ENCODE measurements around the gene TUFT1.

Gene TUFT1

GRCh38 chr1:151502859-151503780 lies 37.0 kb upstream of the TUFT1 start:
- H3K9ac ChIP-seq (ENCODE audit: low read length in 2 of 2) = no peak overlapping the region
- no peak overlapping the region for H3K4me3 ChIP-seq (ENCODE audit: low read length in 2 of 2)
- no peak overlapping the region for H3K27ac ChIP-seq (ENCODE audit: low read length)
- no peaks in the 10 kb centered on the region for H3K27me3 ChIP-seq (ENCODE audit: control insufficient read depth in 1 of 2, insufficient read depth in 2 of 2, low read length in 2 of 2)
- no peaks in the 10 kb centered on the region for H3K4me1 ChIP-seq (ENCODE audit: control insufficient read depth, insufficient read depth, low read length)
- H3K9me3 ChIP-seq (ENCODE audit: control insufficient read depth in 2 of 2, low read length in 2 of 2) = no peaks in the 10 kb centered on the region
- no peaks in the 10 kb centered on the region for H3K36me3 ChIP-seq (ENCODE audit: control insufficient read depth in 2 of 2, insufficient read depth in 2 of 2, low read length in 2 of 2)

- H3K4me3 ChIP-seq (ENCODE audit: low read length in 2 of 2) = no peak overlapping the region
- H3K27ac ChIP-seq (ENCODE audit: low read length) = no peak overlapping the region
- no peak overlapping the region for H3K9ac ChIP-seq (ENCODE audit: low read length in 2 of 2)
- H3K9me3 ChIP-seq (ENCODE audit: control insufficient read depth in 2 of 2, low read length in 2 of 2) = no peaks in the 10 kb centered on the region
- no peaks in the 10 kb centered on the region for H3K4me1 ChIP-seq (ENCODE audit: control insufficient read depth, insufficient read depth, low read length)
- H3K27me3 ChIP-seq (ENCODE audit: control insufficient read depth in 1 of 2, insufficient read depth in 2 of 2, low read length in 2 of 2) = no peaks in the 10 kb centered on the region
- H3K36me3 ChIP-seq (ENCODE audit: control insufficient read depth in 2 of 2, insufficient read depth in 2 of 2, low read length in 2 of 2) = no peaks in the 10 kb centered on the region
Measured at GRCh38 chr1:151504252-151504651, 35.9 kb upstream of the TUFT1 start.

- H3K27ac ChIP-seq (ENCODE audit: low read length) = no peak overlapping the region
- H3K27me3 ChIP-seq (ENCODE audit: control insufficient read depth in 1 of 2, insufficient read depth in 2 of 2, low read length in 2 of 2) = no peaks in the 10 kb centered on the region
- no peaks in the 10 kb centered on the region for H3K4me1 ChIP-seq (ENCODE audit: control insufficient read depth, insufficient read depth, low read length)
- H3K9ac ChIP-seq (ENCODE audit: low read length in 2 of 2) = no peak overlapping the region
- H3K4me3 ChIP-seq (ENCODE audit: low read length in 2 of 2) = no peak overlapping the region
- no peaks in the 10 kb centered on the region for H3K36me3 ChIP-seq (ENCODE audit: control insufficient read depth in 2 of 2, insufficient read depth in 2 of 2, low read length in 2 of 2)
- no peaks in the 10 kb centered on the region for H3K9me3 ChIP-seq (ENCODE audit: control insufficient read depth in 2 of 2, low read length in 2 of 2)
Measured at GRCh38 chr1:151504759-151505158, 35.4 kb upstream of the TUFT1 start.

GRCh38 chr1:151508833-151509232 lies 31.3 kb upstream of the TUFT1 start:
- Histone ChIP-seq H3K36me3 (ENCODE audit: control insufficient read depth in 2 of 2, insufficient read depth in 2 of 2, low read length in 2 of 2) (no peaks in the 10 kb centered on the region), H3K9ac (ENCODE audit: low read length in 2 of 2) (no peak overlapping the region), H3K27ac (ENCODE audit: low read length) (no peak overlapping the region), H3K9me3 (ENCODE audit: control insufficient read depth in 2 of 2, low read length in 2 of 2) (no peaks in the 10 kb centered on the region), H3K4me1 (ENCODE audit: control insufficient read depth, insufficient read depth, low read length) (peaks cover 12% of the 10 kb centered on the region), H3K4me3 (ENCODE audit: low read length in 2 of 2) (no peak overlapping the region), H3K27me3 (ENCODE audit: control insufficient read depth in 1 of 2, insufficient read depth in 2 of 2, low read length in 2 of 2) (peaks cover 0 to 6% of the 10 kb centered on the region in 2 donors)

GRCh38 chr1:151509350-151510019 lies 30.6 kb upstream of the TUFT1 start:
- H3K4me1 ChIP-seq (ENCODE audit: control insufficient read depth, insufficient read depth, low read length) = peaks cover 12% of the 10 kb centered on the region
- H3K27me3 ChIP-seq (ENCODE audit: control insufficient read depth in 1 of 2, insufficient read depth in 2 of 2, low read length in 2 of 2) = peaks cover 5 to 12% of the 10 kb centered on the region in 2 donors
- H3K36me3 ChIP-seq (ENCODE audit: control insufficient read depth in 2 of 2, insufficient read depth in 2 of 2, low read length in 2 of 2) = no peaks in the 10 kb centered on the region
- no peak overlapping the region for H3K4me3 ChIP-seq (ENCODE audit: low read length in 2 of 2)
- H3K9ac ChIP-seq (ENCODE audit: low read length in 2 of 2) = no peak overlapping the region
- H3K27ac ChIP-seq (ENCODE audit: low read length) = no peak overlapping the region
- no peaks in the 10 kb centered on the region for H3K9me3 ChIP-seq (ENCODE audit: control insufficient read depth in 2 of 2, low read length in 2 of 2)

GRCh38 chr1:151510020-151510405 lies 30.1 kb upstream of the TUFT1 start:
- Histone ChIP-seq H3K27me3 (ENCODE audit: control insufficient read depth in 1 of 2, insufficient read depth in 2 of 2, low read length in 2 of 2) (peaks cover 5 to 12% of the 10 kb centered on the region in 2 donors), H3K9me3 (ENCODE audit: control insufficient read depth in 2 of 2, low read length in 2 of 2) (no peaks in the 10 kb centered on the region), H3K9ac (ENCODE audit: low read length in 2 of 2) (no peak overlapping the region), H3K4me1 (ENCODE audit: control insufficient read depth, insufficient read depth, low read length) (peaks cover 12% of the 10 kb centered on the region), H3K4me3 (ENCODE audit: low read length in 2 of 2) (no peak overlapping the region), H3K27ac (ENCODE audit: low read length) (no peak overlapping the region), H3K36me3 (ENCODE audit: control insufficient read depth in 2 of 2, insufficient read depth in 2 of 2, low read length in 2 of 2) (no peaks in the 10 kb centered on the region)

- peaks cover 12% of the 10 kb centered on the region for H3K4me1 ChIP-seq (ENCODE audit: control insufficient read depth, insufficient read depth, low read length)
- no peak overlapping the region for H3K27ac ChIP-seq (ENCODE audit: low read length)
- peak overlapping the region; percentile 66 to 75 for H3K4me3 ChIP-seq (ENCODE audit: low read length in 2 of 2)
Measured at GRCh38 chr1:151510614-151510956, 29.5 kb upstream of the TUFT1 start.

GRCh38 chr1:151510957-151511635 lies 29.0 kb upstream of the TUFT1 start, which contains the start of gene CGN:
Gene CGN (plus strand): TSS chr1:151511387. CDS start chr1:151518520, 7,133 bp downstream.
- Histone ChIP-seq H3K27ac (ENCODE audit: low read length) (peak within 1 kb of the TSS; percentile 6), H3K4me1 (ENCODE audit: control insufficient read depth, insufficient read depth, low read length) (peaks cover 12% of the 10 kb centered on the region), H3K36me3 (ENCODE audit: control insufficient read depth in 2 of 2, insufficient read depth in 2 of 2, low read length in 2 of 2) (no peaks in the 10 kb centered on the region), H3K9me3 (ENCODE audit: control insufficient read depth in 2 of 2, low read length in 2 of 2) (no peaks in the 10 kb centered on the region), H3K9ac (ENCODE audit: low read length in 2 of 2) (peak within 1 kb of the TSS; percentile 69 to 78), H3K4me3 (ENCODE audit: low read length in 2 of 2) (peak within 1 kb of the TSS; percentile 66 to 75), H3K27me3 (ENCODE audit: control insufficient read depth in 1 of 2, insufficient read depth in 2 of 2, low read length in 2 of 2) (peaks cover 5 to 12% of the 10 kb centered on the region in 2 donors)

More at GRCh38 chr1:151510614-151510956, 29.5 kb upstream of the TUFT1 start:
- Histone ChIP-seq H3K9ac (ENCODE audit: low read length in 2 of 2) (peak overlapping the region; percentile 62 to 67), H3K9me3 (ENCODE audit: control insufficient read depth in 2 of 2, low read length in 2 of 2) (no peaks in the 10 kb centered on the region), H3K36me3 (ENCODE audit: control insufficient read depth in 2 of 2, insufficient read depth in 2 of 2, low read length in 2 of 2) (no peaks in the 10 kb centered on the region), H3K27me3 (ENCODE audit: control insufficient read depth in 1 of 2, insufficient read depth in 2 of 2, low read length in 2 of 2) (peaks cover 5 to 12% of the 10 kb centered on the region in 2 donors)

GRCh38 chr1:151511636-151512215 lies 28.4 kb upstream of the TUFT1 start:
- peaks cover 12% of the 10 kb centered on the region for H3K4me1 ChIP-seq (ENCODE audit: control insufficient read depth, insufficient read depth, low read length)

GRCh38 chr1:151512326-151512725 lies 27.8 kb upstream of the TUFT1 start:
- H3K36me3 ChIP-seq (ENCODE audit: control insufficient read depth in 2 of 2, insufficient read depth in 2 of 2, low read length in 2 of 2) = no peaks in the 10 kb centered on the region
- no peaks in the 10 kb centered on the region for H3K9me3 ChIP-seq (ENCODE audit: control insufficient read depth in 2 of 2, low read length in 2 of 2)
- no peak overlapping the region for H3K27ac ChIP-seq (ENCODE audit: low read length)
- no peak overlapping the region for H3K9ac ChIP-seq (ENCODE audit: low read length in 2 of 2)
- peak overlapping the region in 1 of 2 donors; percentile 75 for H3K4me3 ChIP-seq (ENCODE audit: low read length in 2 of 2)
- H3K4me1 ChIP-seq (ENCODE audit: control insufficient read depth, insufficient read depth, low read length) = peaks cover 12% of the 10 kb centered on the region
- H3K27me3 ChIP-seq (ENCODE audit: control insufficient read depth in 1 of 2, insufficient read depth in 2 of 2, low read length in 2 of 2) = peaks cover 5 to 13% of the 10 kb centered on the region in 2 donors

More at GRCh38 chr1:151511636-151512215, 28.4 kb upstream of the TUFT1 start:
- H3K36me3 ChIP-seq (ENCODE audit: control insufficient read depth in 2 of 2, insufficient read depth in 2 of 2, low read length in 2 of 2) = no peaks in the 10 kb centered on the region
- peak overlapping the region; percentile 6 for H3K27ac ChIP-seq (ENCODE audit: low read length)
- H3K9me3 ChIP-seq (ENCODE audit: control insufficient read depth in 2 of 2, low read length in 2 of 2) = no peaks in the 10 kb centered on the region
- peak overlapping the region; percentile 69 to 78 for H3K9ac ChIP-seq (ENCODE audit: low read length in 2 of 2)
- H3K27me3 ChIP-seq (ENCODE audit: control insufficient read depth in 1 of 2, insufficient read depth in 2 of 2, low read length in 2 of 2) = peaks cover 5 to 13% of the 10 kb centered on the region in 2 donors
- H3K4me3 ChIP-seq (ENCODE audit: low read length in 2 of 2) = peak overlapping the region; percentile 53 to 75
